CD8-positive, alpha-beta memory T cell (primary cell): ENCODE results near the gene NEO1. TPM values are rescaled to one million over a fixed set of nuclear protein-coding genes. Genes with fewer than 3 reads are reported as not detected.

Source experiments
- CTCF ChIA-PET: fragments of 350-600 bp; sonication (Branson Sonifier 250); formaldehyde crosslinking; loops from one replicate; lab custom pipeline; 2021; ENCODE audit warnings: antibody characterized with exemption; lab: Charles Lee
- POLR2A ChIA-PET: fragments of 350-600 bp; sonication (Branson Sonifier 250); formaldehyde crosslinking; loops from one replicate; lab custom pipeline; 2021; ENCODE audit warnings: antibody characterized with exemption; lab: Charles Lee
- DNase-seq, 5 donors: peaks; one replicate each; pipeline versions ENCODE4 v3.0.0 to v3.0.0-alpha.2; 2020 to 2022; ENCODE audit warnings: mixed read lengths in 1 of 5
- H3K27ac ChIP-seq: one replicate; pipeline ENCODE4 v1.7.0; 2013; ENCODE audit warnings: low read depth, mild to moderate bottlenecking, low read length, moderate library complexity
- H3K27me3 ChIP-seq: 2 replicates; pipeline ENCODE4 v1.7.0; 2013; ENCODE audit warnings: low read length, mild to moderate bottlenecking; ENCODE audit not compliant: insufficient read depth, poor library complexity, severe bottlenecking
- H3K36me3 ChIP-seq: 2 replicates; pipeline ENCODE4 v1.7.0; 2013; ENCODE audit warnings: mild to moderate bottlenecking, low read length, moderate library complexity; ENCODE audit not compliant: insufficient read depth
- H3K4me1 ChIP-seq: 2 replicates; pipeline ENCODE4 v1.7.0; 2013; ENCODE audit warnings: mild to moderate bottlenecking, low read length, moderate library complexity; ENCODE audit not compliant: insufficient read depth
- H3K4me3 ChIP-seq: 2 replicates; pipeline ENCODE4 v1.7.0; 2013; ENCODE audit warnings: mild to moderate bottlenecking, low read length
- H3K9me3 ChIP-seq: 2 replicates; pipeline ENCODE4 v1.7.0; 2013; ENCODE audit warnings: mild to moderate bottlenecking, low read length
- H3K27ac Mint-ChIP-seq, 8 donors: one replicate each; pipeline ENCODE4 v1.8.0; 2020 to 2021; ENCODE audit warnings: mixed read lengths in 8 of 8, mild to moderate bottlenecking in 6 of 8, inconsistent platforms in 3 of 8, moderate library complexity in 3 of 8
- H3K27me3 Mint-ChIP-seq, 2 donors: one replicate each; pipeline ENCODE4 v1.8.0; 2020 to 2021; ENCODE audit warnings: mixed read lengths in 2 of 2, mild to moderate bottlenecking in 1 of 2, moderate library complexity in 1 of 2
- H3K36me3 Mint-ChIP-seq, 3 donors: one replicate each; pipeline ENCODE4 v1.8.0; 2020 to 2021; ENCODE audit warnings: mixed read lengths in 3 of 3, inconsistent platforms in 1 of 3, mild to moderate bottlenecking in 1 of 3
- H3K4me1 Mint-ChIP-seq, 3 donors: one replicate each; pipeline ENCODE4 v1.8.0; 2020 to 2021; ENCODE audit warnings: mixed read lengths in 3 of 3, inconsistent platforms in 1 of 3, mild to moderate bottlenecking in 1 of 3
- H3K4me3 Mint-ChIP-seq, 7 donors: one replicate each; pipeline ENCODE4 v1.8.0; 2020 to 2021; ENCODE audit warnings: mixed read lengths in 7 of 7, mild to moderate bottlenecking in 6 of 7, moderate library complexity in 4 of 7, inconsistent platforms in 2 of 7
- H3K9me3 Mint-ChIP-seq, 5 donors: one replicate each; pipeline ENCODE4 v1.8.0; 2020 to 2022; ENCODE audit warnings: mixed read lengths in 5 of 5, mild to moderate bottlenecking in 3 of 5, moderate library complexity in 2 of 5, inconsistent platforms in 1 of 5
- polyA plus RNA-seq: library from polyadenylated mRNA; unstranded; fragments of 300-500 nt; fragmentation: Illumina TruSeq; gene quantifications from one replicate; pipeline ENCODE4 v1.2.3, GENCODE V29; 2021
- total RNA-seq, 2 experiments: library from RNA; stranded (reverse); gene quantifications; one replicate each; pipeline ENCODE4 v1.2.3, GENCODE V29; 2021

Gene NEO1
- total RNA-seq (1 to 10 TPM; 6.5 to 9.1 TPM), polyA plus RNA-seq (3.9 TPM)

DNA sequence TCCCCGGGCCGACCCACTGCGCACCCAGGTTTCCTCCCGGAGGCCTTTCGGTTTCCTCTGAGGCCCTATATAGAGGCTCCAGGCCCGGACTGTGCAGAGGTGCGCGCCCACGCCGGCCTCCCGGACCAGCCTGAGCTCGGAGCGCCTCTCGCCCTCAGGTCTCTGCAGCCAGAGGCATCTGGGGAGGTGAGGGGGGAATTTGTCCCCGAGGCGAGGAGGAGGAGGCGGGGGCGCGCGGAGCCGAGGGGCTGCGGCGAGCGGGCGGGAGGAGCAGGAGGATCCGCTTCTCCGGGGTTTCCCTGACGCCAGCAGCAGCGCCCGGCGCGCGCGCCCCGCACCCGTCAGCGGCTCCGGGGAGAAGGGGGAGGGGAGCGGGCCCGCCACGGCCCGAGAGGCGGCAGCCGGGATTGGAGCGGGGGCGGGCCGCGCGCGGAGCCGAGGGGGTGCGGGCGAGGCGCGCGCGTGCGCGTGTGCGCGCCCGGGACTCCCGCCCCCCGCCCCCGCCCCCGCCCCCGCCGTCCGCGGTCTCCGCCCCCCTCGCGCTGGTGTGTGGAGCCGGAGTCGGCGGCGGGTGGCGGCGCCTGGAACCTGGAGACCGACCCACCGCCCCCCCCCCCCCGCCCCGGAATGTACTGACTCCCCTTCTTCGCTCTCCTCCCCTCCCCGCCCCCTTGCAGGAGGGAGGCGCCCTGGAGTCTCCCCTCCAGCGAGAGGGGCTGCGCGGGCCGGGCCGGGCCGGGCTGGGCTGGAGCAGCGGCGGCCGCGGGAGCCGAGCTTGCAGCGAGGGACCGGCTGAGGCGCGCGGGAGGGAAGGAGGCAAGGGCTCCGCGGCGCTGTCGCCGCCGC is at the start of gene NEO1:
TSS of gene NEO1 (plus strand) at position 657 of the 846 bp plus-strand sequence. CDS start 213 bp downstream, outside the sequence.
- no peaks in the 10 kb centered on the region for H3K9me3 Mint-ChIP-seq
- CTCF ChIA-PET, result interaction anchor here (1.0 kb wide), 1 partner anchor 33 kb away, joined by 3 read pairs; no protein-coding TSS in a partner anchor
- H3K36me3 Mint-ChIP-seq, result peaks cover 0 to 1% (median 0%) of the 10 kb centered on the region in 3 donors
- DNase-seq, result peak; percentile 78 to 87 (median 81)
- peaks cover 5 to 19% of the 10 kb centered on the region in 2 donors for H3K27me3 Mint-ChIP-seq
- Histone ChIP-seq H3K36me3 (no peaks in the 10 kb centered on the region), H3K9me3 (no peaks in the 10 kb centered on the region), H3K27ac (no peak within 1 kb of the TSS), H3K4me3 (peak within 1 kb of the TSS; percentile 60), H3K27me3 (no peaks in the 10 kb centered on the region), H3K4me1 (peaks cover 7% of the 10 kb centered on the region)
- POLR2A ChIA-PET, result no interaction called here
- H3K4me3 Mint-ChIP-seq, result peak within 1 kb of the TSS; percentile 84 to 95 (median 88)
- peaks cover 10 to 16% (median 15%) of the 10 kb centered on the region in 3 donors for H3K4me1 Mint-ChIP-seq
- H3K27ac Mint-ChIP-seq, result peak within 1 kb of the TSS; percentile 55 to 94 (median 82)

GRCh38 chr15:73004462-73004861 is 47.8 kb upstream of the NEO1 start:
- no peaks in the 10 kb centered on the region for H3K36me3 Mint-ChIP-seq
- H3K4me3 Mint-ChIP-seq, result no peak overlapping the region
- DNase-seq, result no peak
- no peaks in the 10 kb centered on the region for H3K4me1 Mint-ChIP-seq
- no peaks in the 10 kb centered on the region for H3K9me3 Mint-ChIP-seq
- H3K27me3 ChIP-seq, result no peaks in the 10 kb centered on the region
- no peaks in the 10 kb centered on the region for H3K36me3 ChIP-seq
- H3K27ac Mint-ChIP-seq, result no peak overlapping the region
- ChIA-PET CTCF (no interaction called here), POLR2A (no interaction called here)
- no peak overlapping the region for H3K4me3 ChIP-seq
- peaks cover 9 to 58% of the 10 kb centered on the region in 2 donors for H3K27me3 Mint-ChIP-seq
- no peaks in the 10 kb centered on the region for H3K4me1 ChIP-seq
- no peaks in the 10 kb centered on the region for H3K9me3 ChIP-seq
- no peak overlapping the region for H3K27ac ChIP-seq

DNA sequence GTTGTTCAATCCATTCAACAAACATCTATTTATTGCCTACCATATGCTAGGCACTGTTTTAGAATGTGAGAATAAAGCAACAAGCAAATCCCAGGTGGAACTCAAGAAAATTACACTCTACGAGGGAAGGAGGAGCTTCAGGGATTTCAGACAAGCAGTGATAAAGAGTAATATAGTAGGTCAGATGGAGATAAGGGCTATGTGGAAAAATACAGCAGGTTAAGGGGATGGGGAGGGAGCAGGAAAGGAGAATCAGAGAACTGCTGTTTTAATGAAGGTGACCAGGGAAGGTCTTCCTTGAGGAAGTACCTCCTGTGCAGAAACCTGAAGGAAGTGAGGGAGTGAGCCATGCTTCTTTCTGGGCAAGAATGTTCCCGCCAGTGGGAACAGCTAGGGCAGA is 47.2 kb upstream of the NEO1 start:
- Histone ChIP-seq H3K9me3 (no peaks in the 10 kb centered on the region), H3K27ac (no peak overlapping the region), H3K4me1 (no peaks in the 10 kb centered on the region), H3K4me3 (no peak overlapping the region), H3K36me3 (no peaks in the 10 kb centered on the region), H3K27me3 (no peaks in the 10 kb centered on the region)
- CTCF ChIA-PET, result no interaction called here
- H3K4me3 Mint-ChIP-seq, result no peak overlapping the region
- H3K9me3 Mint-ChIP-seq, result no peaks in the 10 kb centered on the region
- no peak overlapping the region for H3K27ac Mint-ChIP-seq
- POLR2A ChIA-PET, result no interaction called here
- no peak for DNase-seq
- no peaks in the 10 kb centered on the region for H3K4me1 Mint-ChIP-seq
- no peaks in the 10 kb centered on the region for H3K36me3 Mint-ChIP-seq
- H3K27me3 Mint-ChIP-seq, result peaks cover 10 to 58% of the 10 kb centered on the region in 2 donors

DNA sequence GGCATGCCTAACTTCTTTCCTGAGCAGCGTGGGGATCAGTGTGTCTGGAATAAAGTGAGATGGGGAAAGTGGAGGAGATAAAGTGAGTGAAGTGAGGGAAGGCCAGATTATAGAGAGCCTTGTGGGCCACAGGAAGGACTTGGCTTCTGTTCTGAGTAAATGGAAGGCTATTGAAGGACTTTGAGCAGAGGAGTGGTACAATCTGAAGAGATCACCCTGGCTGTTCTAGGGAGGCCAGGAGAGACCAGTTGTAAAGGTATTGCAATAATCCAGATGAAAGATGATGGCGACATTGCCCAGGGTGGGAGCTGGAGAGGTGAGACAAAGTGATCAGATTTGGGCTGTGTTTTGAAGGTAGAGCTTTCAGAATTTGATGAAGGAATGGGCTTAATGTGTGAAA is 46.8 kb upstream of the NEO1 start:
- no peaks in the 10 kb centered on the region for H3K9me3 Mint-ChIP-seq
- Histone ChIP-seq H3K27me3 (no peaks in the 10 kb centered on the region), H3K4me1 (no peaks in the 10 kb centered on the region), H3K36me3 (no peaks in the 10 kb centered on the region), H3K9me3 (no peaks in the 10 kb centered on the region), H3K4me3 (no peak overlapping the region), H3K27ac (no peak overlapping the region)
- POLR2A ChIA-PET, result no interaction called here
- no peak overlapping the region for H3K4me3 Mint-ChIP-seq
- H3K36me3 Mint-ChIP-seq, result no peaks in the 10 kb centered on the region
- H3K27ac Mint-ChIP-seq, result no peak overlapping the region
- no peak for DNase-seq
- H3K27me3 Mint-ChIP-seq, result peaks cover 10 to 59% of the 10 kb centered on the region in 2 donors
- CTCF ChIA-PET, result no interaction called here
- no peaks in the 10 kb centered on the region for H3K4me1 Mint-ChIP-seq

GRCh38 chr15:73006523-73006922 is 45.7 kb upstream of the NEO1 start:
- ChIA-PET POLR2A (no interaction called here), CTCF (no interaction called here)
- no peaks in the 10 kb centered on the region for H3K4me1 ChIP-seq
- DNase-seq, result no peak
- Mint-ChIP-seq H3K4me1 (no peaks in the 10 kb centered on the region), H3K27ac (no peak overlapping the region), H3K27me3 (peaks cover 10 to 59% of the 10 kb centered on the region in 2 donors), H3K36me3 (no peaks in the 10 kb centered on the region), H3K9me3 (no peaks in the 10 kb centered on the region), H3K4me3 (no peak overlapping the region)
- no peaks in the 10 kb centered on the region for H3K9me3 ChIP-seq
- no peak overlapping the region for H3K27ac ChIP-seq
- H3K27me3 ChIP-seq, result no peaks in the 10 kb centered on the region
- no peaks in the 10 kb centered on the region for H3K36me3 ChIP-seq
- no peak overlapping the region for H3K4me3 ChIP-seq

DNA sequence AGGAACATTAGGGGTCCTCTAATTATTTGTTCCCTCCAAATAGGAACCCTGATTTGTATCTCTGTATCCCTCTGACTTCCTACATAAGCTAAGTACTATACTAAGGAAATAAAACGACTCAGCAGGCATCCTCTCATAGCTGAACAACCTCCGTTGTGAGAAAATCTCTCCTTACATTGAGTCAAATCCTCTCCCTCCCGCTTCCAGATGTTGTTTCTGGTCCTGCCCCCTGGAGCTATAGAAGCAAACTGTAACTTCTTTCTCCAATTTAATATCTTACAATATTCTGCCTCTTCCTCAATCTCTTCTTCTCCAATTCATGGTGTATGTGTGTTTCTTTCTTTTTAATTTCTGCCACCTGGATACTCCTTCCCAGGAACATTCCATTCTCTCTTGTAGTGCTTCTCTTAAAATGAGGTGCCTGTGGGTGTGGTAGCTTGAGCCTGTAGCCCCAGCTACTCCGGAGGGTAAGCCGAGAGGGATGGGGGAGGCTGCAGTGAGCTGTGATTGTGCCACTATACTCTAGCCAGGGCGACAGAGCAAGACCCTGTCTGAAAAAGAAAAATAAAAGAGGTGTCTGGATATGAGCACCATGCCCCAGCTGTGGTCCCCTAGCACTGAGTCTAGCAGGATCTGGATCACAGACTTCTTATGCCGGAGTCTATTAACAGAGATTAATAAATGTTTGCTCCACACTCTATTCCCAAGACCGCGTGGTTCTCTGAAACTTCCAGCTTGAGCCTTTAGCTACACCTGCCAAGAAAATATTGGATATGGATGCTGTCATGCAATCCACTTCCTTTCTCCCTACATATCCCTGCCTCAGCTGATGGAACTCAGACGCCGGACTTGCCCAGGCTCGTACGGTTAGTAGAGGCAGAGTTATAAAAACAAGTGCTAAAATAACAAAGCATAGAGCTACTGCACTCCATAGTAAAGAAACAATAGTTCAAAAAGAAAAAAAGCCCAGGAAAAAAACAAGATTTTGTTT is 42.9 kb upstream of the NEO1 start:
- no peaks in the 10 kb centered on the region for H3K36me3 Mint-ChIP-seq
- no peak overlapping the region for H3K4me3 ChIP-seq
- no peaks in the 10 kb centered on the region for H3K4me1 ChIP-seq
- no peak overlapping the region for H3K4me3 Mint-ChIP-seq
- no peak overlapping the region for H3K27ac ChIP-seq
- POLR2A ChIA-PET, result no interaction called here
- no peaks in the 10 kb centered on the region for H3K4me1 Mint-ChIP-seq
- no peak for DNase-seq
- peaks cover 11 to 49% of the 10 kb centered on the region in 2 donors for H3K27me3 Mint-ChIP-seq
- no peaks in the 10 kb centered on the region for H3K36me3 ChIP-seq
- peak overlapping the region in 2 of 8 donors; percentile 40 to 83 for H3K27ac Mint-ChIP-seq
- no peaks in the 10 kb centered on the region for H3K27me3 ChIP-seq
- no peaks in the 10 kb centered on the region for H3K9me3 Mint-ChIP-seq
- no peaks in the 10 kb centered on the region for H3K9me3 ChIP-seq
- CTCF ChIA-PET, result no interaction called here

DNA sequence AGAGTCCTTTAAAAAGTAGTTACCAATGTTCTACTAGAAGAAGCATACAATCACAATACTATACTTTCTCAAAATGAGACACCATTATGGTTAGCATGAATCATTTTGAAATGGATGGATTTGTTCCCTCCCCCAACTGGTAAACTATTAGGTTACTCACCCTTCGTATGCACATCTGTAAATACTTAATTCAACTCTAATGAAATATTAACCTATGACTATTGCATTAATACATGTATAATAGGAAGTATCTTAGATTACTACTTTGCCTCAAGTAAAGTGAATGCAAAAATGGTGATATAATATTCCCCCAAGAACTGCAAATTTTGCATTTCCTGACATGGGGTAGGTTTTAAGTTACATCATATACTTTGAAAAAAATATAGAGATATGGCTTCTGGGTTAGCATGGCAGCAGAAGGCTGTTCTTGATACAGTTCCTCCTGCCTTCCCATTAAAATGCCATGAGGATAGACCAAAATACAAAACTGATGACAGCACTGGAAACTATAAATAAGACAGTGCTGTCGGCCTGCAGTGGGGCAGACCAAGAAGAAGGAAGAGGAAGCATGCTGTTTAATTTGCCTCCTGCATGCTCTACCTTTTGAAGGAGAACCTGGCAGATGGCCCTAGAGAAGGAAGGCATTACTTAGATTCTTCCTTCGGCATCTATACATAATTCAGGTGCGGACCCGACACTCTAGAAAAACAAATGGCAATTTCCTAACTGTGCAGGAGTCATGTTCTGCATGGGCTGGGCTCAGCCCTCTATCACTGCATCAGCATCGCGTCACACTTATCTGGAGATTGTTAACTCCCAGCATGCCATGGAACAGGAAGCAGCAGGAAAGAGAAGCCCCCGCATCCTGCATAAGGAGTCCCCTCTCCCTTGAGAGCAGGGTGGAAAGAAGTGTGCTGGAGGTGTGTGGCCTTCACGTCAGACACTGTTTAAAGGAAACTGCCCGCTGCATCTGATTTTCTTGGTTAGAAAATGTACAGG is 41.8 kb upstream of the NEO1 start:
- Mint-ChIP-seq H3K27me3 (peaks cover 13 to 42% of the 10 kb centered on the region in 2 donors), H3K36me3 (no peaks in the 10 kb centered on the region)
- no peaks in the 10 kb centered on the region for H3K36me3 ChIP-seq

More for the DNA sequence above, 41.8 kb upstream of the NEO1 start:
- Histone ChIP-seq H3K27me3 (no peaks in the 10 kb centered on the region), H3K9me3 (no peaks in the 10 kb centered on the region), H3K4me1 (no peaks in the 10 kb centered on the region), H3K27ac (no peak overlapping the region), H3K4me3 (no peak overlapping the region)
- H3K4me3 Mint-ChIP-seq, result no peak overlapping the region
- POLR2A ChIA-PET, result no interaction called here
- CTCF ChIA-PET, result no interaction called here
- no peaks in the 10 kb centered on the region for H3K9me3 Mint-ChIP-seq
- DNase-seq, result no peak
- peak overlapping the region in 1 of 8 donors; percentile 28 for H3K27ac Mint-ChIP-seq
- H3K4me1 Mint-ChIP-seq, result no peaks in the 10 kb centered on the region
